ENCODE data around the gene MAP2K4.
"Not testable (repeated sequence)": the region's sequence is repeated elsewhere in the genome, so short reads cannot be mapped to it uniquely, and the experiment has no call there.

Gene MAP2K4

GRCh38 chr17:12095522-12095921 is 74.8 kb downstream of the MAP2K4 start:
- no peak for DNase-seq

- DNase-seq, result no peak
Observed at GRCh38 chr17:12097326-12097725, 76.6 kb downstream of the MAP2K4 start.

GRCh38 chr17:12098568-12098967 is 77.9 kb downstream of the MAP2K4 start:
- DNase-seq, result no peak

- no peak for DNase-seq
Observed at GRCh38 chr17:12099412-12099811, 78.7 kb downstream of the MAP2K4 start.

GRCh38 chr17:12104831-12105230 is 84.2 kb downstream of the MAP2K4 start:
- no peak for DNase-seq

- no peak for DNase-seq
Observed at GRCh38 chr17:12107905-12108304, 87.2 kb downstream of the MAP2K4 start.

GRCh38 chr17:12110906-12111305 is 90.2 kb downstream of the MAP2K4 start:
- DNase-seq, result no peak

GRCh38 chr17:12113156-12113555 is 92.5 kb downstream of the MAP2K4 start:
- DNase-seq, result no peak

GRCh38 chr17:12114686-12115418 is 94.2 kb downstream of the MAP2K4 start:
- no peak for DNase-seq

- DNase-seq, result no peak
Observed at GRCh38 chr17:12116143-12116542, 95.5 kb downstream of the MAP2K4 start.

GRCh38 chr17:12118617-12119016 is 97.9 kb downstream of the MAP2K4 start:
- no peak for DNase-seq

- DNase-seq, result no peak
Observed at GRCh38 chr17:12122075-12122474, 101.4 kb downstream of the MAP2K4 start.

GRCh38 chr17:12127177-12127576 is 106.5 kb downstream of the MAP2K4 start:
- no peak for DNase-seq

- no peak for DNase-seq
Observed at GRCh38 chr17:12127667-12128066, 107.0 kb downstream of the MAP2K4 start.

GRCh38 chr17:12128946-12129345 is 108.3 kb downstream of the MAP2K4 start:
- DNase-seq, result no peak

- no peak for DNase-seq
Observed at GRCh38 chr17:12133183-12133582, 112.5 kb downstream of the MAP2K4 start.

GRCh38 chr17:12134101-12134500 is 113.4 kb downstream of the MAP2K4 start:
- no peak for DNase-seq

- no peak for DNase-seq
Observed at GRCh38 chr17:12134587-12134986, 113.9 kb downstream of the MAP2K4 start.

- DNase-seq, result no peak
Observed at GRCh38 chr17:12136243-12136642, 115.6 kb downstream of the MAP2K4 start.

GRCh38 chr17:12136646-12137045 is 116.0 kb downstream of the MAP2K4 start:
- DNase-seq, result no peak

GRCh38 chr17:12137859-12138258 is 117.2 kb downstream of the MAP2K4 start:
- DNase-seq, result no peak

GRCh38 chr17:12140685-12141084 is 120.0 kb downstream of the MAP2K4 start:
- no peak for DNase-seq

GRCh38 chr17:12162187-12162586 is 141.5 kb downstream of the MAP2K4 start:
- DNase-seq, result not testable (repeated sequence)

- no peak for DNase-seq
Observed at GRCh38 chr17:12164085-12164484, 143.4 kb downstream of the MAP2K4 start.

- no peak for DNase-seq
Observed at GRCh38 chr17:12178644-12179330, 158.1 kb downstream of the MAP2K4 start.

Data from CD4-positive, alpha-beta T cell treated with Interleukin-1 beta for 1 hour (primary cell).